Measurements from ENCODE around the gene NCS1. TPM values are rescaled to one million over a fixed set of nuclear protein-coding genes. Genes with fewer than 3 reads are reported as not detected.

The NCS1 gene
- total RNA-seq, 4 donors from 2014 or later: 11.6 to 32.5 (median 24.3) TPM

- no peak overlapping the region for H3K27ac ChIP-seq
- 58% methylated on average over 10 of the region's 10 CpGs for WGBS
- H3K36me3 ChIP-seq: peaks cover 20% of the 10 kb centered on the region
- TF ChIP-seq EP300 (IDR thresholded peaks at IDR 0.05) (no peak), POLR2A (IDR thresholded peaks at IDR 0.05) (no peak), CTCF (IDR thresholded peaks at IDR 0.05) (no peak), POLR2AphosphoS5 (IDR thresholded peaks at IDR 0.05) (no peak)
- H3K27me3 ChIP-seq: no peaks in the 10 kb centered on the region
- DNase-seq (ENCODE audit: low spot score in 2 of 2): no peak
- H3K4me1 ChIP-seq: peaks cover 19% of the 10 kb centered on the region
- H3K4me3 ChIP-seq: no peak overlapping the region
- no peaks in the 10 kb centered on the region for H3K9me3 ChIP-seq
Measured at GRCh38 chr9:130236436-130236985, 64.3 kb downstream of the NCS1 start.

- WGBS: 74% methylated on average over 11 of the region's 11 CpGs
Measured at GRCh38 chr9:130237076-130237475, 64.9 kb downstream of the NCS1 start.

GRCh38 chr9:130237763-130238524 lies 65.7 kb downstream of the NCS1 start:
- DNase-seq (ENCODE audit: low spot score in 2 of 2): no peak
- Histone ChIP-seq H3K4me1 (peaks cover 23% of the 10 kb centered on the region), H3K4me3 (no peak overlapping the region), H3K27me3 (no peaks in the 10 kb centered on the region), H3K36me3 (peaks cover 15% of the 10 kb centered on the region), H3K27ac (no peak overlapping the region), H3K9me3 (no peaks in the 10 kb centered on the region)
- TF ChIP-seq CTCF (IDR thresholded peaks at IDR 0.05): no peak
- no peak for TF ChIP-seq POLR2A (IDR thresholded peaks at IDR 0.05)
- TF ChIP-seq POLR2AphosphoS5 (IDR thresholded peaks at IDR 0.05): no peak
- no peak for TF ChIP-seq EP300 (IDR thresholded peaks at IDR 0.05)
- WGBS: 62% methylated on average over 12 of the region's 17 CpGs

More at GRCh38 chr9:130237076-130237475, 64.9 kb downstream of the NCS1 start:
- Histone ChIP-seq H3K4me3 (no peak overlapping the region), H3K4me1 (peaks cover 19% of the 10 kb centered on the region), H3K9me3 (no peaks in the 10 kb centered on the region), H3K36me3 (peaks cover 20% of the 10 kb centered on the region), H3K27ac (no peak overlapping the region), H3K27me3 (no peaks in the 10 kb centered on the region)
- DNase-seq (ENCODE audit: low spot score in 2 of 2): no peak
- no peak for TF ChIP-seq POLR2AphosphoS5 (IDR thresholded peaks at IDR 0.05)
- no peak for TF ChIP-seq EP300 (IDR thresholded peaks at IDR 0.05)
- no peak for TF ChIP-seq CTCF (IDR thresholded peaks at IDR 0.05)
- no peak for TF ChIP-seq POLR2A (IDR thresholded peaks at IDR 0.05)

- 96% methylated on average over 3 of the region's 3 CpGs for WGBS
- Histone ChIP-seq H3K9me3 (no peaks in the 10 kb centered on the region), H3K36me3 (peaks cover under 1% of the 10 kb centered on the region), H3K27ac (no peak overlapping the region), H3K27me3 (no peaks in the 10 kb centered on the region), H3K4me1 (peaks cover 29% of the 10 kb centered on the region), H3K4me3 (no peak overlapping the region)
- no peak for TF ChIP-seq CTCF (IDR thresholded peaks at IDR 0.05)
- TF ChIP-seq POLR2A (IDR thresholded peaks at IDR 0.05): no peak
- TF ChIP-seq POLR2AphosphoS5 (IDR thresholded peaks at IDR 0.05): no peak
- no peak for TF ChIP-seq EP300 (IDR thresholded peaks at IDR 0.05)
- DNase-seq (ENCODE audit: low spot score in 2 of 2): no peak
Measured at GRCh38 chr9:130239363-130239695, 67.1 kb downstream of the NCS1 start.

GRCh38 chr9:130239741-130240241 lies 67.6 kb downstream of the NCS1 start:
- no peaks in the 10 kb centered on the region for H3K27me3 ChIP-seq
- H3K4me3 ChIP-seq: no peak overlapping the region
- no peak for DNase-seq (ENCODE audit: low spot score in 2 of 2)
- H3K27ac ChIP-seq: no peak overlapping the region
- no peaks in the 10 kb centered on the region for H3K36me3 ChIP-seq
- TF ChIP-seq POLR2AphosphoS5 (IDR thresholded peaks at IDR 0.05): no peak
- no peak for TF ChIP-seq POLR2A (IDR thresholded peaks at IDR 0.05)
- no peak for TF ChIP-seq CTCF (IDR thresholded peaks at IDR 0.05)
- no peak for TF ChIP-seq EP300 (IDR thresholded peaks at IDR 0.05)
- H3K9me3 ChIP-seq: no peaks in the 10 kb centered on the region
- WGBS: 69% methylated on average over 3 of the region's 9 CpGs
- H3K4me1 ChIP-seq: peaks cover 29% of the 10 kb centered on the region
